Stimulated activated CD8-positive, alpha-beta memory T cell treated with anti-CD3 and anti-CD28 coated beads, Interleukin-15, amount 100 ng/mL, for 48 hours (primary cell): ENCODE data around the gene ITGA4.
A peak's percentile ranks its signal among the peaks of the same experiment; 100 is the strongest.
"Not testable (repeated sequence)": the region's sequence is repeated elsewhere in the genome, so short reads cannot be mapped to it uniquely, and the experiment has no call there.

Experiments used
- DNase-seq, 2 donors: peaks; one replicate each; pipeline ENCODE4 v3.0.0-alpha.2; 2020; ENCODE audit warnings: low read depth in 2 of 2

The ITGA4 gene

DNA sequence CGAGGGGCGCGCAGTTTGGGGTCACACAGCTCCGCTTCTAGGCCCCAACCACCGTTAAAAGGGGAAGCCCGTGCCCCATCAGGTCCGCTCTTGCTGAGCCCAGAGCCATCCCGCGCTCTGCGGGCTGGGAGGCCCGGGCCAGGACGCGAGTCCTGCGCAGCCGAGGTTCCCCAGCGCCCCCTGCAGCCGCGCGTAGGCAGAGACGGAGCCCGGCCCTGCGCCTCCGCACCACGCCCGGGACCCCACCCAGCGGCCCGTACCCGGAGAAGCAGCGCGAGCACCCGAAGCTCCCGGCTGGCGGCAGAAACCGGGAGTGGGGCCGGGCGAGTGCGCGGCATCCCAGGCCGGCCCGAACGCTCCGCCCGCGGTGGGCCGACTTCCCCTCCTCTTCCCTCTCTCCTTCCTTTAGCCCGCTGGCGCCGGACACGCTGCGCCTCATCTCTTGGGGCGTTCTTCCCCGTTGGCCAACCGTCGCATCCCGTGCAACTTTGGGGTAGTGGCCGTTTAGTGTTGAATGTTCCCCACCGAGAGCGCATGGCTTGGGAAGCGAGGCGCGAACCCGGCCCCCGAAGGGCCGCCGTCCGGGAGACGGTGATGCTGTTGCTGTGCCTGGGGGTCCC, at the start of gene ITGA4:
ITGA4 (plus strand) TSS at position 266 of the 620 bp plus-strand sequence; CDS start at position 535, 269 bp downstream.
- peak; percentile 81 to 85 for DNase-seq

DNA sequence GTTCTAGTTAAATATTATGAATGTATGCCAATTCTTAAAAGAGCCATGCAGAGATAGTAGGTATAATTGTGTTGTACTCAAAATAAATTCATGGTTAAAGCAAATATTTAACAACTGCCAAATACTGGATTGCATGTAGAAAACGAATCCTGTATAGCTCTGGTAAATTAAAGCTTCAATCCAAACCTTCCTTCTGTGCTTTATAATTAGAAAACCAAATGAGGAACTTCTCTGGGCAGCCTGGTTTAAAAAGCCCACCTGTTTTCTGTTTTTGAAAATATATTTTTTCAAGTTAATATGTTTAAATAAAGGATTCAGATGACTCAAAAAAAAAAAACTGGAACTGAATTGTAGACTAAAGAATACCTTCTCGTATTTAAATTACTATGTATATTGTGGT, 48.3 kb upstream of the ITGA4 start:
- no peak for DNase-seq

GRCh38 chr2:181411105-181411849, 45.9 kb upstream of the ITGA4 start:
- DNase-seq = no peak

GRCh38 chr2:181419129-181419855, 37.9 kb upstream of the ITGA4 start:
- no peak for DNase-seq

DNA sequence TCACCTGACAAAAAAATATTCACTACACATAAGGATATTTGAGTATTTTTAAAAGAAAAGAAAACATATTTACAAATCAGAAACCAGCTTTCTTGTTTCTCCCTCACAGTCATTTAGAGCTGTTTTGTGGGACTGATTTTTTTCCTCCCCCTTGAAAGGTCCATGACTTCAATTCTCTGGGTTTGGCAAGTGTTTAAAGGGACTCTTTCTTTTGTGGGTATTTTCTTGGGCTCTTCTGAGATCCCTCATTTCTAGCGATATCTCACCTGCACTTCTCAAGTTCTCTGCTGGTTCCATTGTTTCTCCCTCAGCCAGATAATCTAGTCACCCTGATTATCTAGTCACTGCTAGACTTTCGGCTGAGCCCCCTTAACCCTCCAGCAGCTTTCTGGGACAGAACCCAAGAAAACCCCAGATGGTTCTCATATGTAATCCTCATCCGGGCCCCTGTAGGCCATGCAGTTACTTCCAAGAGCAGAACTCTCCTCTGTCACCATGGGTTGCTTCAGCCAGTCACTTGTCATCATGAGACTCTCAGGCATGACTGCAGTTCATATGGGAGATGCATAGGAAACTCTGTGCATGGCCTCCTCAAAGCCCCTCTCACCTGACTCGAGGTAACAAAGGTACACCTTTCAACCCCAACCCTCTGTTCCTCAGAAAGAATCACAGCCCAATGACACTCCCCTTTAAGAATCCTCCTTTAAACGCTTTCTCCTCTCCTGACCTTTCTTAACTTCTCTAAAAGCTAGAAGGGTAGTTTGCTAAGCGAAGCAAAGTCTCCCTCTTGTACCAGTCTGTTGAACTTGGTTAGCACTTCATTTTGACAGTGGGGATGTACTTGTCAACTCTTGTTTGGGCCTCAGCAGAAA, 36.7 kb upstream of the ITGA4 start:
- DNase-seq = no peak

GRCh38 chr2:181421131-181421458, 36.1 kb upstream of the ITGA4 start:
- DNase-seq = no peak

DNA sequence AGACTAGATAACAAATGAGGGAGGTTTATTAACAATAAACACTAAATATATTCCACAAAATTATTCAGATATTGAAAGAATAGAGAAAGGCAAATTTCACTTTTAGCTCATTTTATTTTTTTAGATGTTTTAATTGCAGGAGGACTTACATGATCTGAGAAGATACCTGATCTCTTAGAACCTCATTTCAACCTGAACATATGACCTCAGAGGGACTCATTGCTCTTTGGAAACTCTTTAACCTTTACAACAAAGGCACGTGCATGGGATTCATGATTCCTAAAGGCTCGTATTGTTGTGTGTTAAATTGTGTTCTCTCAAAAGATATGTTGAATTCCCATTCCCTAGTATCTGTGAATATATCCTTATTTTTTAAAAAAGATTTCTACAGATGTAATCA, 35.7 kb upstream of the ITGA4 start:
- DNase-seq = no peak

DNA sequence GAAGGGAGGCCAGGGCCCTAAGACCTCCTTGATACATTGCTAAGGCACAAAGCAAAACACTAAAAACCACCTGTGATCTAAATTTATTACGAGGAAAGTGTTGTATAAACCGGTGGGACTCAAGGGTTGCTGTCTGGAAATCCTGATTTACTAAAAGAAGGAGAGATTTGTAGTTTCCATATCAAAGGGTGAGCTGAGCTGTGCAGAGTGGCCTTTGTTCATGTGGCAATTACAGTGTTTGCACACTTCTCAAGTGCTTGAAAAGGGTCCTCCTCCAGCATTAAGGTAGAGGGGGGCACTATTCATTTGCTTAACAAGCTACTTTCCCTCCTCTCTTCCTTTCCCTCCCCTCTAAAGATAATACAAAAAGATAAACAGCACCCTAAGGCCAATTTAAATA, 30.5 kb upstream of the ITGA4 start:
- DNase-seq = no peak

GRCh38 chr2:181430406-181431118, 26.6 kb upstream of the ITGA4 start:
- no peak for DNase-seq

- no peak for DNase-seq
Observed at GRCh38 chr2:181431674-181432073, 25.5 kb upstream of the ITGA4 start.

- no peak for DNase-seq
Observed at GRCh38 chr2:181438261-181438660, 18.9 kb upstream of the ITGA4 start.

DNA sequence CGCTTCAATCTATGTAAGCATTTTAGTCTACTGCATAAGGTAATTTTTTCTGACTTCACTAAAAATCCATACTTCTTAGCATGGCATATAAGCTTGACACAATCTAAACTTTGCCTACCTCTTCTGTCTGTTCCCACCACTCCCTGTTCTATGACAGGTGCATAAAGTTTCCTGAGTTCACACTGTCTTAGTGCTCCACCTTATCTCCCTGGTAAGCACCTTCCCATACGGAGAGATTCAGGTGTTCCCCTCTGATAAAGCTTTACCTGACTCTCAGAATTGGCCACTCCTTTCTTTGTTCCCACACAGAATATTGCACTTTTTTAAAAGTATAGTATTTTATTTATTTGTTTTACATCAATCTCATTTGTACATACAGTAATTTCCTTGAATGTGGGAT, 16.8 kb upstream of the ITGA4 start:
- DNase-seq = no peak

GRCh38 chr2:181440919-181441318, 16.3 kb upstream of the ITGA4 start:
- DNase-seq = no peak

- no peak for DNase-seq
Observed at GRCh38 chr2:181441670-181442069, 15.5 kb upstream of the ITGA4 start.

DNA sequence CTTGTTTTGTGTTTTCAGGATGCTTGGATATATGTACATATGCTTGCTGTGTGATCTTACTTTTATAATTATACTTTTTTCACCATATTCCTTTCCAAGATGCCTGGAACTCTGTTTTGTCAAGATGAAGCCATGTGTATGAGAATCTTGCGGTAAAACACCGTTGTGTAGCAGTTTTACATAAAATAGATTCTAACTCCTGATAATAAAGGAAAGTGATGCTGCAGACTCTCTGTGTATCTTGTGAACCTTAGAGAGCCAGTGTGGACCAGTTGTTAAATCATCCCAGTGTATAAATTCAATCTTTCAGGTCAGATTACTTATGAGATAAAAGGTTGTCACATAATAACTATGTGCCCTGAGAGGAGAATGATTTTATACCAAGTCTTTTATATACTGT, 12.5 kb upstream of the ITGA4 start:
- no peak for DNase-seq

GRCh38 chr2:181446985-181447384, 10.2 kb upstream of the ITGA4 start:
- DNase-seq = no peak

GRCh38 chr2:181449278-181449677, 7.9 kb upstream of the ITGA4 start:
- DNase-seq = not testable (repeated sequence)

- no peak for DNase-seq
Observed at GRCh38 chr2:181454686-181455450, 2.3 kb upstream of the ITGA4 start.

DNA sequence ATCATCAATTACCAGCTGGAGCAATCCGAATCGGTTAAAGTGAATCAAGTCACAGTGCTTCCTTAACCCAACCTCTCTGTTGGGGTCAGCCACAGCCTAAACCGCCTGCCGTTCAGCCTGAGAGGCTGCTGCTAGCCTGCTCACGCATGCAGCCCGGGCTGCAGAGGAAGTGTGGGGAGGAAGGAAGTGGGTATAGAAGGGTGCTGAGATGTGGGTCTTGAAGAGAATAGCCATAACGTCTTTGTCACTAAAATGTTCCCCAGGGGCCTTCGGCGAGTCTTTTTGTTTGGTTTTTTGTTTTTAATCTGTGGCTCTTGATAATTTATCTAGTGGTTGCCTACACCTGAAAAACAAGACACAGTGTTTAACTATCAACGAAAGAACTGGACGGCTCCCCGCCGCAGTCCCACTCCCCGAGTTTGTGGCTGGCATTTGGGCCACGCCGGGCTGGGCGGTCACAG, 496 bp upstream of the ITGA4 start:
- peak; percentile 52 to 71 for DNase-seq

- DNase-seq = peak; percentile 41 to 46
Observed at GRCh38 chr2:181457741-181458425, 697 bp downstream of the ITGA4 start.
